ENCODE data around the gene EDN1.

The EDN1 gene

GRCh38 chr6:12289933-12290820 lies at the start of gene EDN1:
TSS of gene EDN1 (plus strand) at chr6:12290361. CDS start at chr6:12290630, 269 bp downstream.
- in situ Hi-C loops (cut with MboI; ENCODE audit: low sequenced_read_pairs): loop anchor here (25.0 kb wide), 1 partner anchor 628 kb away; no protein-coding TSS in a partner anchor

- in situ Hi-C loops (cut with MboI; ENCODE audit: low sequenced_read_pairs): no loop called here
These were observed 48.5 kb upstream of the EDN1 start for GRCh38 chr6:12241493-12242175.

GRCh38 chr6:12243169-12243568 lies 47.0 kb upstream of the EDN1 start:
- in situ Hi-C loops (cut with MboI; ENCODE audit: low sequenced_read_pairs): no loop called here

GRCh38 chr6:12245360-12245759 lies 44.8 kb upstream of the EDN1 start:
- in situ Hi-C loops (cut with MboI; ENCODE audit: low sequenced_read_pairs): no loop called here

GRCh38 chr6:12245763-12246718 lies 44.1 kb upstream of the EDN1 start:
- in situ Hi-C loops (cut with MboI; ENCODE audit: low sequenced_read_pairs): no loop called here

GRCh38 chr6:12246900-12247299 lies 43.3 kb upstream of the EDN1 start:
- in situ Hi-C loops (cut with MboI; ENCODE audit: low sequenced_read_pairs): no loop called here

GRCh38 chr6:12249541-12250382 lies 40.4 kb upstream of the EDN1 start:
- in situ Hi-C loops (cut with MboI; ENCODE audit: low sequenced_read_pairs): no loop called here

- in situ Hi-C loops (cut with MboI; ENCODE audit: low sequenced_read_pairs): no loop called here
These were observed 39.8 kb upstream of the EDN1 start for GRCh38 chr6:12250383-12250770.

- in situ Hi-C loops (cut with MboI; ENCODE audit: low sequenced_read_pairs): no loop called here
These were observed 36.0 kb upstream of the EDN1 start for GRCh38 chr6:12254210-12254609.

- in situ Hi-C loops (cut with MboI; ENCODE audit: low sequenced_read_pairs): no loop called here
These were observed 32.0 kb upstream of the EDN1 start for GRCh38 chr6:12258191-12258590.

- in situ Hi-C loops (cut with MboI; ENCODE audit: low sequenced_read_pairs): no loop called here
These were observed 31.5 kb upstream of the EDN1 start for GRCh38 chr6:12258591-12259075.

GRCh38 chr6:12260458-12261093 lies 29.6 kb upstream of the EDN1 start:
- in situ Hi-C loops (cut with MboI; ENCODE audit: low sequenced_read_pairs): no loop called here

- in situ Hi-C loops (cut with MboI; ENCODE audit: low sequenced_read_pairs): no loop called here
These were observed 28.7 kb upstream of the EDN1 start for GRCh38 chr6:12261502-12261901.

GRCh38 chr6:12262236-12263061 lies 27.7 kb upstream of the EDN1 start:
- in situ Hi-C loops (cut with MboI; ENCODE audit: low sequenced_read_pairs): no loop called here

- in situ Hi-C loops (cut with MboI; ENCODE audit: low sequenced_read_pairs): no loop called here
These were observed 26.8 kb upstream of the EDN1 start for GRCh38 chr6:12263403-12263802.

GRCh38 chr6:12264671-12265070 lies 25.5 kb upstream of the EDN1 start:
- in situ Hi-C loops (cut with MboI; ENCODE audit: low sequenced_read_pairs): no loop called here

- in situ Hi-C loops (cut with MboI; ENCODE audit: low sequenced_read_pairs): no loop called here
These were observed 24.9 kb upstream of the EDN1 start for GRCh38 chr6:12265296-12265695.

- in situ Hi-C loops (cut with MboI; ENCODE audit: low sequenced_read_pairs): no loop called here
These were observed 24.4 kb upstream of the EDN1 start for GRCh38 chr6:12265791-12266190.

GRCh38 chr6:12266571-12266970 lies 23.6 kb upstream of the EDN1 start:
- in situ Hi-C loops (cut with MboI; ENCODE audit: low sequenced_read_pairs): no loop called here
